HL-60 (cell line): ENCODE measurements around the gene GLCE.
A peak's percentile ranks its signal among the peaks of the same experiment; 100 is the strongest.

Experiments
- DNase-seq, 2 experiments: peaks; one replicate each; pipeline ENCODE4 v3.0.0-alpha.2; 2010 to 2020; ENCODE audit warnings: low read depth in 1 of 2, low spot score in 1 of 2
- H3K27ac ChIP-seq: fragments of 250-450 bp; sonication (Bioruptor Pico); replicated peaks from 2 replicates; pipeline ENCODE4 v1.5.1; 2020; ENCODE audit warnings: mild to moderate bottlenecking, moderate library complexity
- H3K27me3 ChIP-seq: fragments of 250-450 bp; sonication (Bioruptor Pico); 2 replicates; pipeline ENCODE4 v1.5.1; 2021; ENCODE audit warnings: mild to moderate bottlenecking, moderate library complexity; ENCODE audit not compliant: insufficient read depth, poor library complexity, severe bottlenecking
- H3K4me3 ChIP-seq: replicated peaks from 2 replicates; pipeline ENCODE4 v1.5.1; 2011; ENCODE audit warnings: mild to moderate bottlenecking, control low read depth, low read length; ENCODE audit not compliant: insufficient read depth
- CTCF ChIP-seq: IDR thresholded peaks from one replicate; pipeline ENCODE4 v1.5.1; 2011; ENCODE audit warnings: low read length, control low read depth, inconsistent platforms; ENCODE audit not compliant: insufficient read depth
- GABPA ChIP-seq: IDR thresholded peaks from 2 replicates; pipeline ENCODE4 v1.6.1; 2012; ENCODE audit warnings: low read depth
- POLR2AphosphoS5 ChIP-seq: IDR thresholded peaks from 2 replicates; pipeline ENCODE4 v1.6.1; 2012; ENCODE audit warnings: low read depth
- REST ChIP-seq: IDR thresholded peaks from 2 replicates; pipeline ENCODE4 v1.6.1; 2012; ENCODE audit warnings: low read depth; ENCODE audit not compliant: insufficient replicate concordance
- SPI1 ChIP-seq: IDR thresholded peaks from 2 replicates; pipeline ENCODE4 v1.6.1; 2012; ENCODE audit warnings: low read depth, mild to moderate bottlenecking, borderline replicate concordance

The GLCE gene

GRCh38 chr15:69318033-69318432 is 157.6 kb downstream of the GLCE start:
- H3K4me3 ChIP-seq, result no peak overlapping the region
- H3K27me3 ChIP-seq, result no peaks in the 10 kb centered on the region
- H3K27ac ChIP-seq, result no peak overlapping the region
- TF ChIP-seq POLR2AphosphoS5 (no peak), GABPA (no peak), REST (no peak), CTCF (no peak), SPI1 (no peak)
- DNase-seq, result no peak

GRCh38 chr15:69319384-69320375 is 159.2 kb downstream of the GLCE start:
- DNase-seq, result peak in 1 of 2 experiments; percentile 63

DNA sequence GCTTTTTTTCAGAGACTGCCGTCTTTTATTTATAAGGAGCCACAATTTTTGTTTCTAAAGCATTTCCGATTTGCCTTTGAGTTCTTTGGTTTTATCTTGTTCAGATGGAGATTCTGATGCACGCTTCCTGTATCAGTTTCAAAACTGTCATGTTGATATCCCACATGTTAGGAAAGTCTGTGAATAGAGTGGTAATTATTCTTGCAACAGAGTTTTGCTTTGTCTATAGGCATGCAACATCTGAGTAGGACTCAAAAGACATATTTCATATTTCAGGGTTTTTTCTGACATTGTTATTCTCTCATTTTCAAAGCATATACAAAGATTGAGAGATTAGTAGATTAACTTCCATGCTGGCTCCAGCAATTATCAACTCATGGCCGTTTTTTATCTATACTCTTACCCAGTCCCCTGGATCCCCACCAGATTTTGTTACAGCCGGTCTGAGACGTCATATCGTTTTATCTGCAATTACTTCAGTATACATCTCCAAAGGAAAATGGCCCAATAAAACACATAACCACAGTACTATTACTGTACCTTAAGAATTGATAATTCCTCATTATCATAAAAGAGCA is 160.6 kb downstream of the GLCE start:
- TF ChIP-seq SPI1 (no peak), REST (no peak), CTCF (no peak), GABPA (no peak), POLR2AphosphoS5 (no peak)
- DNase-seq, result peak; percentile 45 to 51
- H3K27me3 ChIP-seq, result no peaks in the 10 kb centered on the region
- H3K27ac ChIP-seq, result peak overlapping the region; percentile 64
- no peak overlapping the region for H3K4me3 ChIP-seq

More at GRCh38 chr15:69319384-69320375, 159.2 kb downstream of the GLCE start:
- Histone ChIP-seq H3K27ac (peak overlapping the region; percentile 64), H3K4me3 (no peak overlapping the region), H3K27me3 (no peaks in the 10 kb centered on the region)
- TF ChIP-seq POLR2AphosphoS5 (no peak), CTCF (no peak), SPI1 (no peak)
